ENCODE measurements around the gene RBM20. TPM values are rescaled to one million over a fixed set of nuclear protein-coding genes. Genes with fewer than 3 reads are reported as not detected.
A peak's percentile ranks its signal among the peaks of the same experiment; 100 is the strongest.

RBM20 gene
- total RNA-seq, 8 experiments from 2014 or later, result 0.31 to 19.1 (median 8.8) TPM

DNA sequence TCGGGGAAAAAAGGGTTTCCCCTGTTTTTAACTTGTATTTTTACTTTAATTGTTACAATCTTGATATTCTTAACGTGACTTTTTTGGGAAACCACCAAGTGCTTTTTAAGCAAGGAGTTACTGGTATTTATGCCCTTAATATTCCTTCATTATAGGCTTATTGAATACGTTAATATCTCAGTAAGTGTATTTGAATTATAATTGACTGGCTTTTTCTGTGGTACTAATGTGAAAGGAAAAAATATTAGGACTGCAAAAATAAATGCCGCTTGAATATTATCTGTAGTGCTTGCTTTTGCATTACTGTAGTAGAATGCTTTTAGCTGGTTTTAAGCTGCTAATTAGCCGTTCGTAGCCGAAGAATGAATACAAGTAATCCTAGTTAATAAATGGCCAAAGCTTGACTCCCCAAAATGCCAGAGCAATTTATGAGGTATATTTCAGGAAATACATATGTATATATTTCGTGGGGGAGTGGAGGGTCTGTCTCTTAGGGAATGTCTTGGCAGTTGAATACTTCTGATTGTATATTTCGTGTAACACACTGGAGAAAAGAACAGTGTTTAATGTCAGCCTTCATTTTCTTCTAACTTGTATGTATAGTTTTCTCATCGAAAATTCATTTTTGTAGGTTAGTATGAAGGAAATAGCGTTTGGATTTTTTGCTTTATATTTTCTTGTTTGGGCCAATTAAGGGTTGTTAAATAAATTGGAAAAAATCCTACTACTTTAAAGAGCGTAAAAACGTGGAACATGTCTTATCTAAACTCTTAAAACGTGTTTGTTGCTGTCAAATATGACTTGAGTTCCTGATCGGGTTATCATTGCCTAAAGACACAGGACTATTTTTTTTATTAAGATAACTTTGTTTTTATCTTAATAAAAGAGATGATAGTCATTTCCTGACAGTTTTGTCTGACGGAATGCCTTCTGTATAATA is 229.1 kb downstream of the RBM20 start:
- peak overlapping the region; percentile 57 to 88 (median 84) for H3K4me3 ChIP-seq
- 0 to 8% (median 3%) methylated on average over 2 to 16 of the region's 16 CpGs for WGBS, 10 experiments
- peak overlapping the region; percentile 86 to 88 for H3K27ac ChIP-seq
- in situ Hi-C loops (cut with MboI; ENCODE audit: low pct_unique_long_range_greater_than_20kb in 2 of 9, low sequenced_read_pairs in 9 of 9, unreplicated experiment in 9 of 9), result no loop called here
- ATAC-seq (replicated peaks in 6 of 8), result no peak
- peaks cover 7 to 8% of the 10 kb centered on the region in 2 donors for H3K4me1 ChIP-seq (replicated peaks in 1 of 2)

DNA sequence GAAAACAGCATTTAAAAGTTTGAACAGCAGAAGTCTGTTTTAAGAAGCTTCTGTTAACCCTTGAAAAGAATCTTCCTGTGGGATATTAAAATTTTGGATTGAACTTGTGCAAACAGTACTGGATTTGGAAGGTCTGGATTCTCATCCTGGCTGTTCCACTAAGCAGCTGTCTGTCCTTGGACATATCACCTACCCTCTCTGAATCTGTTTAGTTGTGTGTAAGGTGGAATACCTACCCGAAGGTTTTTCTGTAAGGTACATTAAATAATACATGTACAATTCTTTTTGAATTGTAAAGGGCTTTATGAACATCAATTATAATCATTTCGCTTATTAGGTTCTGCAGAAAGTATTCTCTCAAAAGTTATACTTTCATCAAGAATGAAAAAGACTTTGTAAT is 229.8 kb downstream of the RBM20 start:
- H3K27ac ChIP-seq, result no peak overlapping the region
- peaks cover 7 to 8% of the 10 kb centered on the region in 2 donors for H3K4me1 ChIP-seq (replicated peaks in 1 of 2)
- ATAC-seq (replicated peaks in 6 of 8), result no peak
- peak overlapping the region; percentile 57 to 88 (median 84) for H3K4me3 ChIP-seq
- in situ Hi-C loops (cut with MboI; ENCODE audit: low pct_unique_long_range_greater_than_20kb in 2 of 9, low sequenced_read_pairs in 9 of 9, unreplicated experiment in 9 of 9), result no loop called here
- 29 to 100% (median 56%) methylated on average over 1 to 2 of the region's 2 CpGs; no CpG with 5 or more reads in 1 of the 10 experiments for WGBS, 10 experiments

DNA sequence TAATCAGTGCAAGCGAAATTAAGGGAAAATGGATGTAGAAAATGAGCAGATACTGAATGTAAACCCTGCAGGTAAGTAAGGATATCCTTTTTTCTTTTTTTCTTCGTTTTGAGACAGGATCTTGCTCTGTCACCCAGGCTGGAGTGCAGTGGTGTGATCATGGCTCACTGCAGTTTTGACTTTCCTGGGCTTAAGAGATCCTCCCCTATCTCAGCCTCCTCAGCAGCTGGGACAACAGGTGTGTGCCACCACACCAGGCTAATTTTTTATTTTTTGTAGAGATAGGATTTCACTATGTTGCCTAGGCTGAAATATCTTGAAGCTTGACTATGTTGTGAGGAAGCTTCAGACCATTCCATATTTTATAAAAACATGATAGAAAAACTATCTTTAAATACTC is 231.9 kb downstream of the RBM20 start:
- 48 to 100% (median 86%) methylated on average over 1 to 2 of the region's 2 CpGs; no CpG with 5 or more reads in 3 of the 10 experiments for WGBS, 10 experiments
- H3K27ac ChIP-seq, result no peak overlapping the region
- no peak for ATAC-seq (replicated peaks in 6 of 8)
- in situ Hi-C loops (cut with MboI; ENCODE audit: low pct_unique_long_range_greater_than_20kb in 2 of 9, low sequenced_read_pairs in 9 of 9, unreplicated experiment in 9 of 9), result loop anchor here in 5 of 9 experiments (25.0 kb wide), 3 partner anchors 114 to 564 kb away; partner anchors contain the start of gene SMNDC1 (in 1 of the 5)
- H3K4me1 ChIP-seq (replicated peaks in 1 of 2), result peaks cover 3% of the 10 kb centered on the region in 2 donors
- no peak overlapping the region for H3K4me3 ChIP-seq

DNA sequence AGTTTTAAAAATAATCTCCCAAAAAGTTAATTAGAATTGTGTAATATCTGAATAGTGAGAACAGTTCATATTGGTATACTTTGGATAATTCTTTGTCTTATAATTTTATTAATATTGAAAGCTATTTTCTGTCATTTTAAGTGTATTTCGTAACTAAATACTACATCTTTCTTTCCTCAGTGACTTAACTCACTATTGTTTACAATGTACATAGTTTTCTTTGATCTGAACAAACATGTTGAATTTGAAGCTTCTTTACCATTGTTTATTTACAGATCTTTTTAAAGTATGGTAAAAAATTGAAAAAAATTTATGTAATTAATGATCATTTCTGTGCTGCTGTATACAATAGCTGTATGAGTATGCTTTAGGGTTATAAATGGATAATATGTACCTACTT is 232.7 kb downstream of the RBM20 start:
- H3K4me3 ChIP-seq, result no peak overlapping the region
- 91 to 100% (median 100%) methylated on average over 1 of the region's 1 CpG; no CpG with 5 or more reads in 1 of the 10 experiments for WGBS, 10 experiments
- H3K4me1 ChIP-seq (replicated peaks in 1 of 2), result no peaks in the 10 kb centered on the region
- no peak for ATAC-seq (replicated peaks in 6 of 8)
- in situ Hi-C loops (cut with MboI; ENCODE audit: low pct_unique_long_range_greater_than_20kb in 2 of 9, low sequenced_read_pairs in 9 of 9, unreplicated experiment in 9 of 9), result loop anchor here in 5 of 9 experiments (25.0 kb wide), 3 partner anchors 114 to 564 kb away; partner anchors contain the start of gene SMNDC1 (in 1 of the 5)
- H3K27ac ChIP-seq, result no peak overlapping the region

DNA sequence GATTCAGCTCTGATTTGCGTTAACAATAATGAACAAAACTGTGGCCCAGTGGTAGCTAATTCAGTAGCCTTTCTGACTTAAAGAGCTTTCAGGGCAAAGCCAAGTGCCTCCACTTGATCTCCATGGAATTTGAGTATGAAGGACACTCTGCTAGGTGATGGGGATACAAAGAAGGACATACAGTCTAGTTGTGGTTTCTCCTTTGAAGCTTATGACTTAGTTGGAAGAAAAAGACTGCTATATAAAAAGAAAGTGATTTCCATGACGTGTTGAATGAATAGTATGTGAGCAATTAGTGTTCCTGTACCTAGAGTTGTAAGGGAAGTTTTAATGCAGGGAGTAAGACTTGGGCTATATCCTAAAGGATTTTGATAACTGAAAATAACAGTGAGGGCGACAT is 235.9 kb downstream of the RBM20 start:
- H3K4me1 ChIP-seq (replicated peaks in 1 of 2), result peaks cover 0 to 6% of the 10 kb centered on the region in 2 donors
- H3K4me3 ChIP-seq, result no peak overlapping the region
- ATAC-seq (replicated peaks in 6 of 8), result no peak
- WGBS, 10 experiments, result 67 to 100% (median 80%) methylated on average over 1 to 3 of the region's 3 CpGs; no CpG with 5 or more reads in 2 of the 10 experiments
- no peak overlapping the region for H3K27ac ChIP-seq
- in situ Hi-C loops (cut with MboI; ENCODE audit: low pct_unique_long_range_greater_than_20kb in 2 of 9, low sequenced_read_pairs in 9 of 9, unreplicated experiment in 9 of 9), result loop anchor here in 5 of 9 experiments (25.0 kb wide), 3 partner anchors 118 to 568 kb away; partner anchors contain the start of gene SMNDC1 (in 1 of the 5)

DNA sequence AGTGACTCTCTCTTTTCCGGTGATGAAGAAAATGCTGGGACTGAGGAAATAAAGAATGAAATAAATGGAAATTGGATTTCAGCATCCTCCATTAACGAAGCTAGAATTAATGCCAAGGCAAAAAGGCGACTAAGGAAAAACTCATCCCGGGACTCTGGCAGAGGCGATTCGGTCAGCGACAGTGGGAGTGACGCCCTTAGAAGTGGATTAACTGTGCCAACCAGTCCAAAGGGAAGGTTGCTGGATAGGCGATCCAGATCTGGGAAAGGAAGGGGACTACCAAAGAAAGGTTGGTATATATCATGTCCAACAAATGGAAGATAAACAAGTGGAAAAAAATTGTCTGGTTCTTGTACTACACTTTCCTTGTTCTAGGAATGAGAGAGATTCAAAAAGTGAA is 237.1 kb downstream of the RBM20 start:
- ATAC-seq (replicated peaks in 6 of 8), result no peak
- in situ Hi-C loops (cut with MboI; ENCODE audit: low pct_unique_long_range_greater_than_20kb in 2 of 9, low sequenced_read_pairs in 9 of 9, unreplicated experiment in 9 of 9), result loop anchor here in 5 of 9 experiments (25.0 kb wide), 3 partner anchors 119 to 569 kb away; partner anchors contain the start of gene SMNDC1 (in 1 of the 5)
- WGBS, 10 experiments, result 69 to 100% (median 95%) methylated on average over 3 to 9 of the region's 9 CpGs; no CpG with 5 or more reads in 1 of the 10 experiments
- peaks cover 0 to 6% of the 10 kb centered on the region in 2 donors for H3K4me1 ChIP-seq (replicated peaks in 1 of 2)
- no peak overlapping the region for H3K27ac ChIP-seq
- no peak overlapping the region for H3K4me3 ChIP-seq

DNA sequence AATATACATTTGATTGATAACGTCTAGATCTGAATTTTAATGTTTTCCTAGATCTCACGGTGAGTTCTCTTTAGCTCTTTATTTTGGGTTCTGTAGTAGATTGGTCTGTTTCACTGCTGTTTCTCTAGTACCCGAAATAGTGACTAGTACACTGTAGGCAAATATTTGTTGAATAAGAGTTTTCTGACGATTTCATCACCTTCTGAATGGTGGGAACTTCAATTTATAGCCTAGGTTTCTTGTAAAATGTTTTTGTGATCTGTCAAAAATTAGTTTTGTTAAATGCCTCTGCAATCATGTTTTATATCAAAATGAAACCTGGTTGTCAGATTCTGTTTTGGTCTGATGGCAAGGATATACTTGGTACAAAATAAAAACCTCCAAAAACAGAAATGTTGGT is 237.8 kb downstream of the RBM20 start:
- WGBS, 10 experiments, result 51 to 100% (median 89%) methylated on average over 2 to 4 of the region's 4 CpGs; no CpG with 5 or more reads in 2 of the 10 experiments
- no peak overlapping the region for H3K4me3 ChIP-seq
- no peak overlapping the region for H3K27ac ChIP-seq
- in situ Hi-C loops (cut with MboI; ENCODE audit: low pct_unique_long_range_greater_than_20kb in 2 of 9, low sequenced_read_pairs in 9 of 9, unreplicated experiment in 9 of 9), result loop anchor here in 5 of 9 experiments (25.0 kb wide), 3 partner anchors 120 to 570 kb away; partner anchors contain the start of gene SMNDC1 (in 1 of the 5)
- peaks cover 0 to 6% of the 10 kb centered on the region in 2 donors for H3K4me1 ChIP-seq (replicated peaks in 1 of 2)
- ATAC-seq (replicated peaks in 6 of 8), result no peak

DNA sequence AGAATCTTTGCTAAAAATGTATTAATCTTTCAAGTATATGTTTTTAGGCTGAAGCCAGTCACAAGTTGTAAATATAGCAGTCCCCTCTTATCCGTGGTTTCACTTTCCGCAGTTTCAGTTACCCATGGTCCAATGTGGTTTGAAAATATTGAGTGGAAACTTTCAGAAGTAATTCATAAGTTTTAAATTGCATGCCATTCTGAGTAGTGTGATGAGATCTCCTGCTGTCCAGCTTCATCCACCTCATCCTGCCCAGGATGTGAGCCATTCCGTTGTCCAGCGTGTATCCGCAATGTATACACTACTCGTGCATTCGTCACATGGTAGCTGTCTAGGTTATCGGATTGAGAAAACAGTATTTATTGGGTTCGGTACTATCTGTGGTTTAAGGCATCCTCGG is 239.8 kb downstream of the RBM20 start:
- in situ Hi-C loops (cut with MboI; ENCODE audit: low pct_unique_long_range_greater_than_20kb in 2 of 9, low sequenced_read_pairs in 9 of 9, unreplicated experiment in 9 of 9), result loop anchor here in 5 of 9 experiments (25.0 kb wide), 3 partner anchors 122 to 572 kb away; partner anchors contain the start of gene SMNDC1 (in 1 of the 5)
- no peak for ATAC-seq (replicated peaks in 6 of 8)
- H3K27ac ChIP-seq, result no peak overlapping the region
- H3K4me3 ChIP-seq, result no peak overlapping the region
- WGBS, 10 experiments, result 66 to 100% (median 96%) methylated on average over 2 to 10 of the region's 10 CpGs
- H3K4me1 ChIP-seq (replicated peaks in 1 of 2), result peaks cover 0 to 6% of the 10 kb centered on the region in 2 donors

DNA sequence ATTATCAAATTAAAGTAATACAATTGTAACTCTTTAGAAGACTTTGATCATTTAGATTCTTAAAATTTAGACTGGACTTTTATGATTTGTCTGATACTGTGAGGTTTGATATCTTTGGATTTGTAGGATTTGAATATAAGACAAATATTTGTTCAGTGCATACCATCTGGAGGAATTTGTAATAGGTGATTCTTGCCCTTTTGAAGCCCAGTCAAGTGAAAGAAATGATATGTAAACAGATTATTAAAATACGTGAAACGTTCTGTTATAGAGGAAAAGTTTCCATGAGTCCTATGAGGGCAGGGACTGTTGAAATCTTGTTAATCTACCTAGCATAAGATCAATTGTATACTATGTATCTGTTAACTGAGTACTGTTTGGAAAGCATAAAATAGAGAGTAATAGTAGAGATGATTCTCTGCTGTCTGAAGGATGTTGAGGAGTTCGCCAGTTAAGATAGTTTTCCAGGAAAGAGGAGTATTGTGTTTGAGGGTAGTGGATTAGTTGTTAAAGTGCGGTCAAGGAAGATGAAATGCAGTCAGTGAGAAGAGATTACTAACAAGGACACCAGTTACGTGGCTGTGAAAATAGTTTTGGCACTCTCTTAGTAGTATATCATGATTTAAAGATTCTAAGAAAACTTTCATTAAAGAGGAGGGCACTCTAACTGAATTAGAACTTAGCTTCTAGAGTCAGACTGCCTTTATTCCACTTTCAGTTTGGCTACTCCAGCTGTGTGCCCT is 242.0 kb downstream of the RBM20 start:
- H3K4me3 ChIP-seq, result no peak overlapping the region
- 20 to 73% (median 60%) methylated on average over 2 to 5 of the region's 5 CpGs for WGBS, 10 experiments
- H3K4me1 ChIP-seq (replicated peaks in 1 of 2), result peaks cover 0 to 6% of the 10 kb centered on the region in 2 donors
- ATAC-seq (replicated peaks in 6 of 8), result peak in 1 of 8 experiments; percentile 17
- no peak overlapping the region for H3K27ac ChIP-seq
- in situ Hi-C loops (cut with MboI; ENCODE audit: low pct_unique_long_range_greater_than_20kb in 2 of 9, low sequenced_read_pairs in 9 of 9, unreplicated experiment in 9 of 9), result loop anchor here in 5 of 9 experiments (25.0 kb wide), 3 partner anchors 124 to 574 kb away; partner anchors contain the start of gene SMNDC1 (in 1 of the 5)

DNA sequence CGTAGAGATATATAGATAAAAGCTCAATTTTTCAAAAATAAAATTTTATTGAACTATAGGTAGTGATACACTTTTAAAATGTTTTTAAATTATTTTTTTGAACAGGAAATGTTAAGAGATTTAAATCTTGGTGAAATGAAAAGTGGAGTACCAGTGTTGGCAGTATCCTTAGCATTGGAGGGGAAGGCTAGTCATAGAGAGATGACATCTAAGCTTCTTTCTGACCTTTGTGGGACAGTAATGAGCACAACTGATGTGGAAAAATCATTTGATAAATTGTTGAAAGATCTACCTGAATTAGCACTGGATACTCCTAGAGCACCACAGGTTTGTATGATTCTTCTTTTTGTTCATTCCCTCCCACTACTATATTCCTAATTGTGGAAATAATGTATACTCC is 243.4 kb downstream of the RBM20 start:
- in situ Hi-C loops (cut with MboI; ENCODE audit: low pct_unique_long_range_greater_than_20kb in 2 of 9, low sequenced_read_pairs in 9 of 9, unreplicated experiment in 9 of 9), result loop anchor here in 5 of 9 experiments (25.0 kb wide), 3 partner anchors 125 to 575 kb away; partner anchors contain the start of gene SMNDC1 (in 1 of the 5)
- 80 to 100% (median 100%) methylated on average over 1 of the region's 1 CpG; no CpG with 5 or more reads in 1 of the 10 experiments for WGBS, 10 experiments
- Histone ChIP-seq H3K4me3 (no peak overlapping the region), H3K4me1 (replicated peaks in 1 of 2) (no peaks in the 10 kb centered on the region), H3K27ac (no peak overlapping the region)
- no peak for ATAC-seq (replicated peaks in 6 of 8)

Data from motor neuron (in vitro differentiated cells).